Activated T-cell treated with anti-CD3 and anti-CD28 coated beads, Interleukin-2, amount 50 U/mL, for 24 hours (primary cell): ENCODE data around the gene ITPR3.

ENCODE experiments used
- DNase-seq: peaks from one replicate; pipeline ENCODE4 v3.0.0-alpha.2; 2020
- H3K27ac Mint-ChIP-seq: 2 replicates; pipeline ENCODE4 v1.8.0; 2020; ENCODE audit warnings: mild to moderate bottlenecking, mixed read lengths
- H3K27me3 Mint-ChIP-seq: 2 replicates; pipeline ENCODE4 v1.8.0; 2020; ENCODE audit warnings: mixed read lengths
- H3K36me3 Mint-ChIP-seq: 2 replicates; pipeline ENCODE4 v1.8.0; 2020; ENCODE audit warnings: low read depth, mixed read lengths
- H3K4me1 Mint-ChIP-seq: 2 replicates; pipeline ENCODE4 v1.8.0; 2020; ENCODE audit warnings: low read depth, mixed read lengths
- H3K4me3 Mint-ChIP-seq: 2 replicates; pipeline ENCODE4 v1.8.0; 2020; ENCODE audit warnings: mild to moderate bottlenecking, moderate library complexity, mixed read lengths
- H3K9me3 Mint-ChIP-seq: 2 replicates; pipeline ENCODE4 v1.8.0; 2020; ENCODE audit warnings: mixed read lengths

Gene ITPR3

GRCh38 chr6:33702345-33702977 lies 81.3 kb downstream of the ITPR3 start:
- H3K4me1 Mint-ChIP-seq: peaks cover 29% of the 10 kb centered on the region
- H3K36me3 Mint-ChIP-seq: peaks cover 93% of the 10 kb centered on the region
- DNase-seq: no peak
- no peaks in the 10 kb centered on the region for H3K9me3 Mint-ChIP-seq
- no peaks in the 10 kb centered on the region for H3K27me3 Mint-ChIP-seq
- H3K4me3 Mint-ChIP-seq: no peak overlapping the region
- H3K27ac Mint-ChIP-seq: peak overlapping the region; percentile 18

- Mint-ChIP-seq H3K4me1 (peaks cover 30% of the 10 kb centered on the region), H3K27ac (no peak overlapping the region), H3K9me3 (no peaks in the 10 kb centered on the region), H3K4me3 (no peak overlapping the region), H3K36me3 (peaks cover 93% of the 10 kb centered on the region), H3K27me3 (no peaks in the 10 kb centered on the region)
- DNase-seq: no peak
These were observed 83.3 kb downstream of the ITPR3 start for GRCh38 chr6:33704215-33705066.

GRCh38 chr6:33705268-33705885 lies 84.3 kb downstream of the ITPR3 start:
- Mint-ChIP-seq H3K27me3 (no peaks in the 10 kb centered on the region), H3K4me1 (peaks cover 32% of the 10 kb centered on the region), H3K9me3 (no peaks in the 10 kb centered on the region), H3K27ac (peak overlapping the region; percentile 23), H3K4me3 (no peak overlapping the region), H3K36me3 (peaks cover 93% of the 10 kb centered on the region)
- no peak for DNase-seq

GRCh38 chr6:33705955-33706725 lies 85.0 kb downstream of the ITPR3 start:
- Mint-ChIP-seq H3K4me1 (peaks cover 36% of the 10 kb centered on the region), H3K9me3 (no peaks in the 10 kb centered on the region), H3K4me3 (no peak overlapping the region), H3K27me3 (no peaks in the 10 kb centered on the region), H3K27ac (peak overlapping the region; percentile 30), H3K36me3 (peaks cover 94% of the 10 kb centered on the region)
- DNase-seq: no peak

GRCh38 chr6:33707771-33708170 lies 86.6 kb downstream of the ITPR3 start:
- Mint-ChIP-seq H3K9me3 (no peaks in the 10 kb centered on the region), H3K4me3 (no peak overlapping the region), H3K4me1 (peaks cover 41% of the 10 kb centered on the region), H3K27me3 (no peaks in the 10 kb centered on the region), H3K27ac (no peak overlapping the region), H3K36me3 (peaks cover 84% of the 10 kb centered on the region)
- no peak for DNase-seq

- H3K9me3 Mint-ChIP-seq: no peaks in the 10 kb centered on the region
- H3K4me3 Mint-ChIP-seq: no peak overlapping the region
- no peak for DNase-seq
- H3K27me3 Mint-ChIP-seq: no peaks in the 10 kb centered on the region
- peaks cover 77% of the 10 kb centered on the region for H3K36me3 Mint-ChIP-seq
- peaks cover 43% of the 10 kb centered on the region for H3K4me1 Mint-ChIP-seq
- peak overlapping the region; percentile 19 for H3K27ac Mint-ChIP-seq
These were observed 87.5 kb downstream of the ITPR3 start for GRCh38 chr6:33708516-33709204.

- H3K27me3 Mint-ChIP-seq: no peaks in the 10 kb centered on the region
- H3K9me3 Mint-ChIP-seq: no peaks in the 10 kb centered on the region
- peak overlapping the region; percentile 96 for H3K4me3 Mint-ChIP-seq
- peaks cover 66% of the 10 kb centered on the region for H3K36me3 Mint-ChIP-seq
- no peak for DNase-seq
- peaks cover 43% of the 10 kb centered on the region for H3K4me1 Mint-ChIP-seq
- H3K27ac Mint-ChIP-seq: peak overlapping the region; percentile 100
These were observed 88.6 kb downstream of the ITPR3 start for GRCh38 chr6:33709605-33710295.

GRCh38 chr6:33710296-33711121 lies 89.4 kb downstream of the ITPR3 start:
- Mint-ChIP-seq H3K4me3 (peak overlapping the region; percentile 96), H3K9me3 (no peaks in the 10 kb centered on the region), H3K4me1 (peaks cover 43% of the 10 kb centered on the region), H3K27me3 (no peaks in the 10 kb centered on the region), H3K36me3 (peaks cover 60% of the 10 kb centered on the region), H3K27ac (peak overlapping the region; percentile 100)
- peak; percentile 46 for DNase-seq

- Mint-ChIP-seq H3K27me3 (no peaks in the 10 kb centered on the region), H3K4me3 (peak within 1 kb of the TSS; percentile 96), H3K36me3 (peaks cover 51% of the 10 kb centered on the region), H3K27ac (peak within 1 kb of the TSS; percentile 100), H3K4me1 (peaks cover 39% of the 10 kb centered on the region), H3K9me3 (no peaks in the 10 kb centered on the region)
- DNase-seq: peak; percentile 98
These were observed 90.3 kb downstream of the ITPR3 start, which contains the start of gene UQCC2 for GRCh38 chr6:33711140-33712129. TSS of gene UQCC2 (minus strand) at chr6:33711700. CDS start at chr6:33711686, 14 bp downstream.

GRCh38 chr6:33712914-33713313 lies 91.8 kb downstream of the ITPR3 start:
- no peak for DNase-seq
- H3K4me1 Mint-ChIP-seq: peaks cover 38% of the 10 kb centered on the region
- H3K27ac Mint-ChIP-seq: no peak overlapping the region
- H3K9me3 Mint-ChIP-seq: no peaks in the 10 kb centered on the region
- H3K4me3 Mint-ChIP-seq: no peak overlapping the region
- H3K27me3 Mint-ChIP-seq: no peaks in the 10 kb centered on the region
- H3K36me3 Mint-ChIP-seq: peaks cover 36% of the 10 kb centered on the region

- no peaks in the 10 kb centered on the region for H3K27me3 Mint-ChIP-seq
- H3K27ac Mint-ChIP-seq: no peak overlapping the region
- no peak for DNase-seq
- H3K9me3 Mint-ChIP-seq: no peaks in the 10 kb centered on the region
- H3K4me3 Mint-ChIP-seq: no peak overlapping the region
- H3K36me3 Mint-ChIP-seq: peaks cover 28% of the 10 kb centered on the region
- H3K4me1 Mint-ChIP-seq: peaks cover 31% of the 10 kb centered on the region
These were observed 92.7 kb downstream of the ITPR3 start for GRCh38 chr6:33713786-33714185.
